ENCODE results near the gene ENTPD7.
A peak's percentile ranks its signal among the peaks of the same experiment; 100 is the strongest.

ENTPD7 gene

DNA sequence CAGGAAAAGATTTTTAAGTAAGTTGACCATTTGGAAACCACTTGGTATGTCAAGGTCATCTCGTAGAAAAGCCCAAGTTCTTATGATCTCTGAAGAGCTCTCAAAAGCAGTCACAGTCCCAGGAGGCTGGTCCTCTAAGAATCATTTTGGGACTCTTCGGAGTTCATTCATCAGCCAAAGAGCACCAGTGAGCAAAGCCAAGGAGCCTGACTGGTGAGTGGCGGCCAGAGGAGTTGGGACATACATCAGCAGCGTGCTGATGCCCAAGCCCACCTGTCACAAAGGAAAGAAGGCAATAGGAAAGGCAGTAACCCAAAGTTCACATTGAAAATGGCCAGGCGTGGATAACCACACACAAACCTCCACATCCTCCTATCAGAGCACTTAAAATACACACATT is 55.1 kb downstream of the ENTPD7 start:
- H3K27ac Mint-ChIP-seq, result no peak overlapping the region
- TF ChIP-seq, protein P1, sequence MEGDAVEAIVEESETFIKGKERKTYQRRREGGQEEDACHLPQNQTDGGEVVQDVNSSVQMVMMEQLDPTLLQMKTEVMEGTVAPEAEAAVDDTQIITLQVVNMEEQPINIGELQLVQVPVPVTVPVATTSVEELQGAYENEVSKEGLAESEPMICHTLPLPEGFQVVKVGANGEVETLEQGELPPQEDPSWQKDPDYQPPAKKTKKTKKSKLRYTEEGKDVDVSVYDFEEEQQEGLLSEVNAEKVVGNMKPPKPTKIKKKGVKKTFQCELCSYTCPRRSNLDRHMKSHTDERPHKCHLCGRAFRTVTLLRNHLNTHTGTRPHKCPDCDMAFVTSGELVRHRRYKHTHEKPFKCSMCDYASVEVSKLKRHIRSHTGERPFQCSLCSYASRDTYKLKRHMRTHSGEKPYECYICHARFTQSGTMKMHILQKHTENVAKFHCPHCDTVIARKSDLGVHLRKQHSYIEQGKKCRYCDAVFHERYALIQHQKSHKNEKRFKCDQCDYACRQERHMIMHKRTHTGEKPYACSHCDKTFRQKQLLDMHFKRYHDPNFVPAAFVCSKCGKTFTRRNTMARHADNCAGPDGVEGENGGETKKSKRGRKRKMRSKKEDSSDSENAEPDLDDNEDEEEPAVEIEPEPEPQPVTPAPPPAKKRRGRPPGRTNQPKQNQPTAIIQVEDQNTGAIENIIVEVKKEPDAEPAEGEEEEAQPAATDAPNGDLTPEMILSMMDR (IDR thresholded peaks at IDR 0.05; ENCODE audit: unreplicated experiment in 3 of 3), result no peak
- no peaks in the 10 kb centered on the region for H3K27me3 Mint-ChIP-seq (ENCODE audit: low read depth)
- peaks cover 67% of the 10 kb centered on the region for H3K36me3 Mint-ChIP-seq (ENCODE audit: low read depth)
- no peaks in the 10 kb centered on the region for H3K4me1 Mint-ChIP-seq
- H3K4me3 Mint-ChIP-seq, result no peak overlapping the region
- no peaks in the 10 kb centered on the region for H3K9me3 Mint-ChIP-seq

DNA sequence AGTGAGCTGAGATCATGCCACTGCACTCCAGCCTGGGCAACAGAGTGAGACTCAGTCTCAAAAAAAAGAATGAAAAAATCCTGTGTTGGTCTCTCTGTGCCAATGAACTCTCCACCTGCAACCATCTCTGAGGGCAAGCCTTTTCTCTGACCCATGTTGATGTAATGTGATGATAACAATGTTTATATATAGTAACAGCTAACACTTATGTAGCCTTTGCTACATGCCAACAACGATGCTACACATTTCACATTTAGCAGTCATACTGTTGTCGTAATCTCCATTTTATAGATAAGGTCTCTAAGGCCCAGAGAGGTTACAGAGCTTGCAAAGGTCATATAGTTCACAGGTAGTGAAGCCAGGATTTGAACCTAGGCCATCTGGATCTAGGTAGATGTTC is 61.1 kb downstream of the ENTPD7 start:
- H3K36me3 Mint-ChIP-seq (ENCODE audit: low read depth), result peaks cover 69% of the 10 kb centered on the region
- no peak overlapping the region for H3K27ac Mint-ChIP-seq
- TF ChIP-seq, protein P1 (IDR thresholded peaks at IDR 0.05; ENCODE audit: unreplicated experiment in 3 of 3), result no peak
- no peaks in the 10 kb centered on the region for H3K9me3 Mint-ChIP-seq
- no peaks in the 10 kb centered on the region for H3K4me1 Mint-ChIP-seq
- H3K4me3 Mint-ChIP-seq, result no peak overlapping the region
- no peaks in the 10 kb centered on the region for H3K27me3 Mint-ChIP-seq (ENCODE audit: low read depth)

DNA sequence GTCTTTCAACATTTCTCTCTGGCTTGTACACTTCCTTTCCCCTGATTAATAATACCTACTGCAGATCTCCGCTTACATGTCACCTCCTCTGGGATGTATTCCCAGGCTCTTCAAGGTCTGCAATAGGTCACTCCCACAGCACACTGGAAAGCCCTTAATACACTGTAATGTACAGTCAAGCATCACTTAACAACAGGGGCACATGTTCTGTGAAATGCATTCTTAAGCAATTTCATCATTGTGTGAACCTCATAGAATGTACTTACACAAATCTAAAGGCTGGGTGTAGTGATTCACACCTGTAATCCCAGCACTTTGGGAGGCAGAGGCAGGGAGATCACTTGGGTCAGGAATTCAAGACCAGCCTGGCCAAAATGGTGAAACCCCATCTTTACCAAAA is 70.7 kb downstream of the ENTPD7 start:
- TF ChIP-seq, protein P1 (IDR thresholded peaks at IDR 0.05; ENCODE audit: unreplicated experiment in 3 of 3), result no peak
- peaks cover 32% of the 10 kb centered on the region for H3K36me3 Mint-ChIP-seq (ENCODE audit: low read depth)
- peaks cover 18% of the 10 kb centered on the region for H3K4me1 Mint-ChIP-seq
- H3K27me3 Mint-ChIP-seq (ENCODE audit: low read depth), result no peaks in the 10 kb centered on the region
- H3K4me3 Mint-ChIP-seq, result peak overlapping the region; percentile 6 to 54 (median 22)
- no peaks in the 10 kb centered on the region for H3K9me3 Mint-ChIP-seq
- H3K27ac Mint-ChIP-seq, result peak overlapping the region in 2 of 3 experiments; percentile 1 to 10

DNA sequence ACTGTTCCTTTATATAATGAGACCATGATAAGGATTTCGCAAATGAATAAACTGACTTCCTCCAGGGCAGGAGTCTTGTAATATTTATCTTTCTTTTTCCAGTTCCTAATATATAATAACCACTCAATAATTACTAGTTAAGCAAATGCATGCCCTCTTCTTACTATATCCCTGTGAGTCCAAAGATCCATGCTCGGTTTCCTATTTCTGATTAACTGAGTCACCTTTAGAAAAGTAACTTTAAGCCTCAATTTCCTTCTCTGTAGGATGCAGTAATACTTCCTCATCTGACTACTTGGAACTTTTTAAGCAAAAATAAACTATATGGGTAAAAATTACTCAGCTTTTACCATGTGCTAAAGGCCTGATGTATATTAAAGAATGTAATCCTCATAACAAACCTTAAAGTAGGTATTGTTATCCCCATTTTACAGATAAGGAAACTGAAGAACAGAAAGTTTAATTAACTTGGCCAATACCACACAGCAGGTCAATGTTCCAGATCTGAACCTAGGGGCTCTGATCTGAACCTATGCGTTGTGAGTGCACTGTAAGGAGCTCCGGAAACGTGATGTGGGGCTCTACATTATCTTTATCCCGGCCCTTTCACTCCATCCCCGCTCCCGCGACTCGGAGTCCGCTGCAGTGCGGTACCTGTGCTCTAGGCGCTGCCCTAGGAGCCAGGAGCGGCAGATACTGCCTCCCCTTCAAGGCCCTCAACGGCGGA is 72.2 kb downstream of the ENTPD7 start:
- TF ChIP-seq, protein P1 (IDR thresholded peaks at IDR 0.05; ENCODE audit: unreplicated experiment in 3 of 3), result no peak
- Mint-ChIP-seq H3K27ac (peak overlapping the region; percentile 93 to 99 (median 99)), H3K4me3 (peak overlapping the region; percentile 98 to 100 (median 100)), H3K36me3 (ENCODE audit: low read depth) (peaks cover 30% of the 10 kb centered on the region), H3K9me3 (no peaks in the 10 kb centered on the region), H3K4me1 (peaks cover 18% of the 10 kb centered on the region), H3K27me3 (ENCODE audit: low read depth) (no peaks in the 10 kb centered on the region)

DNA sequence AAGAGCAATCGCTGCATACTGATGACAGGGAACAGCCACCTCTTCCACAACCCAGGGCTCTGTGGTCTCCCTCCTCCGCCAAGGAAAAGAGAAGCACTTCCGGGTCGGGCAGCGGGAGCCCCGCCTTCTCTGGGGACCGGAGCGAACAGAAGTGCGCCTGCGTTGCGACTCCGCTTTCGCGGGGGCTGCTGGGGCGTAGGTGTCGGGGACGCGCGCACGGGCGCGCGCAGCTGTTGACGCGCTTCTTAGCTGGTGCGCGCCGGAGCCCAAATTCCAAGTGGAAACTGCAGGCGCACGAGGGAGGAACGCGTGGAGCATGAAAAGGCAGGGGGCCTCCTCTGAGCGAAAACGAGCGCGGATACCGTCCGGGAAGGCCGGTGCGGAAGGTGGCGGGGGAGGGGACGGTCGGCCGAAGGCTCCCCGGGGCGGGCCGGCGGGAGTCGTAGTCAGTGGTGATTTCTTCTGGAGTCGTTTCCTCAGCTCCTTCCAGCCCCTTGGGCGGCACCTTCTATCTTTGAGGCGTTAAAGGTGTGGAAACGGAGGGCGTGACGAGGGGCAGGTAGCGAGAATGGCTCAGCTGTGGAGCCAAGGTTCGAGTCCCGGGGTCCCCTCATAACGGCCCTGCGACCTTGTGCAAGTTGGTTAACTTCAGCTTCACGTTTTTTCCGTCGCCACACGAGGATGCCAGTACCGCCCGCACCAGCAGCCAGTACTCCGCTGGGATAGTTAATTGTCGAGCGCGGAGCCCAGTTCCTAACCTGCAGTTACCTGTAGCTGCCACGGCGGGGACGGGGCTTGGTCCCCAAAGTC is 72.9 kb downstream of the ENTPD7 start, which contains the start of the genes COX15 and CUTC:
TSS of gene COX15 (minus strand) at position 95 of the 810 bp plus-strand sequence. CDS start at position 17, 78 bp downstream.
TSS of gene CUTC (plus strand) at position 202 of the 810 bp plus-strand sequence. CDS start at position 317, 115 bp downstream.
- peaks cover 33% of the 10 kb centered on the region for H3K36me3 Mint-ChIP-seq (ENCODE audit: low read depth)
- peaks cover 18% of the 10 kb centered on the region for H3K4me1 Mint-ChIP-seq
- H3K4me3 Mint-ChIP-seq, result peak within 1 kb of the TSS; percentile 98 to 100 (median 100)
- H3K27me3 Mint-ChIP-seq (ENCODE audit: low read depth), result no peaks in the 10 kb centered on the region
- no peaks in the 10 kb centered on the region for H3K9me3 Mint-ChIP-seq
- H3K27ac Mint-ChIP-seq, result peak within 1 kb of the TSS; percentile 93 to 99 (median 99)
- TF ChIP-seq, protein P1 (IDR thresholded peaks at IDR 0.05; ENCODE audit: unreplicated experiment in 3 of 3), result peak; percentile 37 to 47 (median 43)

Measured in nephron (organoid).